K562 (cell line): ENCODE data around the gene THADA. TPM values are rescaled to one million over a fixed set of nuclear protein-coding genes. Genes with fewer than 3 reads are reported as not detected.

Experiments used
- DNMT1 ChIP-seq: fragments of 450-650 bp; IDR thresholded peaks from 2 replicates; pipeline ENCODE4 v1.6.1; 2016; ENCODE audit warnings: antibody characterized with exemption, mild to moderate bottlenecking
- HDAC6 ChIP-seq: IDR thresholded peaks from 2 replicates; pipeline ENCODE4 v1.6.1; 2012; ENCODE audit warnings: low read depth, mild to moderate bottlenecking, control low read depth, inconsistent platforms, low read length, moderate library complexity
- IFI16 ChIP-seq: fragments of 250-450 bp; sonication (Bioruptor Pico); IDR thresholded peaks from 2 replicates; pipeline ENCODE4 v2.1.2; 2022; ENCODE audit warnings: mild to moderate bottlenecking, inconsistent platforms
- MCM3 ChIP-seq: fragments of 450-650 bp; IDR thresholded peaks from 2 replicates; pipeline ENCODE4 v1.6.1; 2016
- MCM5 ChIP-seq: fragments of 450-650 bp; IDR thresholded peaks from 2 replicates; pipeline ENCODE4 v1.6.1; 2016; ENCODE audit warnings: low read depth
- MTF1 ChIP-seq: fragments of 250-450 bp; sonication (Bioruptor Pico); IDR thresholded peaks from 2 replicates; pipeline ENCODE4 v1.9.0; 2021; ENCODE audit warnings: moderate library complexity, mild to moderate bottlenecking, inconsistent platforms, borderline replicate concordance
- NR3C1 ChIP-seq: sonication (generic); formaldehyde crosslinking; IDR thresholded peaks from 2 replicates; pipeline ENCODE4 v1.8.1; 2022; ENCODE audit warnings: missing genetic modification reagents
- RBM15 ChIP-seq: fragments of 200-400 bp; formaldehyde crosslinking; IDR thresholded peaks from 2 replicates; pipeline ENCODE4 v1.6.1; 2018; ENCODE audit warnings: mild to moderate bottlenecking, low read length, moderate library complexity; ENCODE audit not compliant: insufficient read depth
- RREB1 ChIP-seq: fragments of 250-450 bp; sonication (Bioruptor Pico); IDR thresholded peaks from 2 replicates; pipeline ENCODE4 v1.4.0; 2020
- SUPT5H ChIP-seq: fragments of 450-650 bp; IDR thresholded peaks from 2 replicates; pipeline ENCODE4 v1.6.1; 2016
- ZNF507 ChIP-seq: conservative IDR thresholded peaks from 2 replicates; pipeline ENCODE4 v1.6.1; 2017; ENCODE audit warnings: missing genetic modification characterization, missing compliant biosample characterization
- polyA plus RNA-seq, 8 experiments: library from polyadenylated mRNA; depleted of rRNA in 4 of 8; stranded (reverse) in 5 of 8; unstranded in 3 of 8; fragments of >200 nt; fragmentation: Nextera tagmentation in 2 of 8; fragmentation: Illumina TruSeq in 1 of 8; extraction: Ambion mirVana in 2 of 8; extraction: Trizol in 1 of 8; gene quantifications; 2 replicates each; pipeline versions ENCODE4 v1.2.1 to v1.2.3, GENCODE V29; 2011 to 2014; ENCODE audit warnings: inconsistent platforms in 1 of 8, missing spikeins in 1 of 8
- total RNA-seq, 7 experiments: library from RNA; depleted of rRNA in 6 of 7; stranded (reverse); fragments of >200 nt in 6 of 7; fragmentation: Illumina TruSeq in 2 of 7; extraction: Trizol in 2 of 7; gene quantifications; 2 replicates each; pipeline versions ENCODE4 v1.2.1 to v1.2.3, GENCODE V29; 2011 to 2021; ENCODE audit warnings: low replicate concordance in 1 of 7
- TF ChIP-seq, protein P1 (sequence below): sonication (generic); formaldehyde crosslinking; IDR thresholded peaks from 2 replicates; pipeline ENCODE4 v1.9.0; 2022; ENCODE audit warnings: mild to moderate bottlenecking, missing genetic modification reagents
- TF ChIP-seq, protein P2 (sequence below), 2 experiments: IDR thresholded peaks; 2 replicates each; pipeline ENCODE4 v1.6.1; 2012; ENCODE audit warnings: improper control_type of control experiment in 2 of 2, low read depth in 2 of 2, low read length in 2 of 2, borderline replicate concordance in 1 of 2
- TF ChIP-seq, protein P3 (sequence below), 3 experiments: fragments of 200-800 bp in 1 of 3; fragments of 250-450 bp in 1 of 3; fragments of 450-650 bp in 1 of 3; sonication (Bioruptor Pico) in 1 of 3; sonication (Bioruptor generic) in 1 of 3; formaldehyde crosslinking in 1 of 3; IDR thresholded peaks; 2 replicates each; pipeline versions ENCODE4 v1.6.1 to v1.8.0; 2016 to 2022; ENCODE audit warnings: mild to moderate bottlenecking in 2 of 3, missing genetic modification characterization in 2 of 3, missing compliant biosample characterization in 1 of 3, moderate library complexity in 1 of 3

THADA gene
- total and polyA plus RNA-seq, 9 of the 15 experiments (the other 6 are each of a cell fraction or from before 2014, with no cell fraction given) = 17.8 to 34.7 (median 31.9) TPM

- no peak for TF ChIP-seq RREB1 (CRISPR knock-in tag)
- TF ChIP-seq IFI16 (CRISPR knock-in tag) = no peak
- TF ChIP-seq, protein P1, sequence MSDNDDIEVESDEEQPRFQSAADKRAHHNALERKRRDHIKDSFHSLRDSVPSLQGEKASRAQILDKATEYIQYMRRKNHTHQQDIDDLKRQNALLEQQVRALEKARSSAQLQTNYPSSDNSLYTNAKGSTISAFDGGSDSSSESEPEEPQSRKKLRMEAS = no peak; the same call in 1 of the 2 replicates
- no peak for TF ChIP-seq HDAC6
- TF ChIP-seq RBM15 = no peak
- no peak for TF ChIP-seq MCM5
- no peak for TF ChIP-seq DNMT1
- no peak for TF ChIP-seq MTF1
- TF ChIP-seq ZNF507 (tag) = no peak
- TF ChIP-seq, protein P2, sequence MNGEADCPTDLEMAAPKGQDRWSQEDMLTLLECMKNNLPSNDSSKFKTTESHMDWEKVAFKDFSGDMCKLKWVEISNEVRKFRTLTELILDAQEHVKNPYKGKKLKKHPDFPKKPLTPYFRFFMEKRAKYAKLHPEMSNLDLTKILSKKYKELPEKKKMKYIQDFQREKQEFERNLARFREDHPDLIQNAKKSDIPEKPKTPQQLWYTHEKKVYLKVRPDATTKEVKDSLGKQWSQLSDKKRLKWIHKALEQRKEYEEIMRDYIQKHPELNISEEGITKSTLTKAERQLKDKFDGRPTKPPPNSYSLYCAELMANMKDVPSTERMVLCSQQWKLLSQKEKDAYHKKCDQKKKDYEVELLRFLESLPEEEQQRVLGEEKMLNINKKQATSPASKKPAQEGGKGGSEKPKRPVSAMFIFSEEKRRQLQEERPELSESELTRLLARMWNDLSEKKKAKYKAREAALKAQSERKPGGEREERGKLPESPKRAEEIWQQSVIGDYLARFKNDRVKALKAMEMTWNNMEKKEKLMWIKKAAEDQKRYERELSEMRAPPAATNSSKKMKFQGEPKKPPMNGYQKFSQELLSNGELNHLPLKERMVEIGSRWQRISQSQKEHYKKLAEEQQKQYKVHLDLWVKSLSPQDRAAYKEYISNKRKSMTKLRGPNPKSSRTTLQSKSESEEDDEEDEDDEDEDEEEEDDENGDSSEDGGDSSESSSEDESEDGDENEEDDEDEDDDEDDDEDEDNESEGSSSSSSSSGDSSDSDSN (IDR thresholded peaks at IDR 0.05; ENCODE audit: borderline replicate concordance in 1 of 2, low read depth in 2 of 2, low read length in 2 of 2) = no peak
- TF ChIP-seq, protein P3, sequence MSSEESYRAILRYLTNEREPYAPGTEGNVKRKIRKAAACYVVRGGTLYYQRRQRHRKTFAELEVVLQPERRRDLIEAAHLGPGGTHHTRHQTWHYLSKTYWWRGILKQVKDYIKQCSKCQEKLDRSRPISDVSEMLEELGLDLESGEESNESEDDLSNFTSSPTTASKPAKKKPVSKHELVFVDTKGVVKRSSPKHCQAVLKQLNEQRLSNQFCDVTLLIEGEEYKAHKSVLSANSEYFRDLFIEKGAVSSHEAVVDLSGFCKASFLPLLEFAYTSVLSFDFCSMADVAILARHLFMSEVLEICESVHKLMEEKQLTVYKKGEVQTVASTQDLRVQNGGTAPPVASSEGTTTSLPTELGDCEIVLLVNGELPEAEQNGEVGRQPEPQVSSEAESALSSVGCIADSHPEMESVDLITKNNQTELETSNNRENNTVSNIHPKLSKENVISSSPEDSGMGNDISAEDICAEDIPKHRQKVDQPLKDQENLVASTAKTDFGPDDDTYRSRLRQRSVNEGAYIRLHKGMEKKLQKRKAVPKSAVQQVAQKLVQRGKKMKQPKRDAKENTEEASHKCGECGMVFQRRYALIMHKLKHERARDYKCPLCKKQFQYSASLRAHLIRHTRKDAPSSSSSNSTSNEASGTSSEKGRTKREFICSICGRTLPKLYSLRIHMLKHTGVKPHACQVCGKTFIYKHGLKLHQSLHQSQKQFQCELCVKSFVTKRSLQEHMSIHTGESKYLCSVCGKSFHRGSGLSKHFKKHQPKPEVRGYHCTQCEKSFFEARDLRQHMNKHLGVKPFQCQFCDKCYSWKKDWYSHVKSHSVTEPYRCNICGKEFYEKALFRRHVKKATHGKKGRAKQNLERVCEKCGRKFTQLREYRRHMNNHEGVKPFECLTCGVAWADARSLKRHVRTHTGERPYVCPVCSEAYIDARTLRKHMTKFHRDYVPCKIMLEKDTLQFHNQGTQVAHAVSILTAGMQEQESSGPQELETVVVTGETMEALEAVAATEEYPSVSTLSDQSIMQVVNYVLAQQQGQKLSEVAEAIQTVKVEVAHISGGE (CRISPR knock-in tag; IDR thresholded peaks at IDR 0.05) = no peak; a peak in 1 of 6 replicates
- no peak for TF ChIP-seq SUPT5H
- no peak for TF ChIP-seq MCM3
- TF ChIP-seq NR3C1 (CRISPR knock-in tag) = no peak
These were observed 169.4 kb downstream of the THADA start (continued) for GRCh38 chr2:43426305-43427031.
